EL (cell line): ENCODE measurements around the gene REXO4.
"Not testable (repeated sequence)": the region's sequence is repeated elsewhere in the genome, so short reads cannot be mapped to it uniquely, and the experiment has no call there.

Experiments
- DNase-seq: peaks from one replicate; pipeline ENCODE4 v3.0.0-alpha.2; 2016

REXO4 gene

DNA sequence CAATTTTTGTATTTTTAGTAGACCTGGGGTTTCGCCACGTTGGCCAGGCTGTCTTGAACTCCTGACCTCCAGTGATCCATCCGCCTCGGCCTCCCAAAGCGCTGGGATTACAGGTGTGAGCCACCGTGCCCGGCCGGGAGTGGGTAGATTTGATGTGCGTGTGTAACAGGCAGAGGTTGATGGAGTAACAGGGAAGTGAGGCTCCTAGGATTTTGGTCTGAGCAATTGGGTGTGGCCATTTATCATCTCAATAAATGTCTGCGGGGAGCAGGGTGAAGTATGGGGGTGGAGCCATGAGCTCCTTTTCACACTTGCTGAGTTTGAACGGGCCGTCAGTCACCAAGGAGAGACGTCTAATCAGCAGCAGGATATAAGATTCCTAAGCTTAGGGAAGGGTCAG lies 1.2 kb upstream of the REXO4 start:
- no peak for DNase-seq

DNA sequence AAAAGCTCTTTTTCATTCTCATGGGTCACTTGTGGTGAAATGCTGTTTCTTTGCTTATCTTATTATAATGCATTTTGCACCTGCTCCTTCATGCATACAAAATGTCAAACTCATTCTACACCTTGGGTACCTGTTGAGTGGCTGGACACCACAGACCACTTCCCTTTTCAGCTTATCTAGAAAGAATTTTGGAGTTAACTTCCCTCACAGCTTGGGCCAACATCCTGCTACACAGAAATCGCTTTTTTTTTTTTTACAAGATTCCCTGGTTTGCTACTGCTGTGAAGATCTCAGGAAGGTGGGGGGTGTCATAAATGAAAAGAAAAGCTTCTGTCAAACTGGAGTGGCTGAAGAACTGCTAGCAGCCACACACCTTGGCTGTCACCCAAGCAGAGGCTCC lies 2.6 kb downstream of the REXO4 start:
- DNase-seq, result no peak

DNA sequence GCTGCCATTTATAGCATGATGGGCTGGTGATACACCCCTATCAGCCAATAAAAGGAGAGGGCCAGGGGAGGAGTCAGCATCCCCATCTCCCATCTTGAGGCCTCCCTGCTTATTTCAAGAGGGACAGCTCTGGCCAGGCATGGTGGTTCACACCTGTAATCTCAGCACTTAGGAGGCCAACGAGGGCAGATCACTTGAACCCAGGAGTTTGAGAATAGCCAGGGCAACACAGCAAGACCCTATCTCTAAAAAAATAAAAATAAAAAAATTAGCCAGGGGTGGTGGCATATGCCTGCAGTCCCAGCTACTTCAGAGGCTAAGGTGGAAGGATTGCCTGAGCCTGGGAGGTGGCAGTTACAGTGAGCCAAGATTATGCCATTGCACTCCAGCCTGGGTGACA lies 9.8 kb downstream of the REXO4 start:
- no peak for DNase-seq

DNA sequence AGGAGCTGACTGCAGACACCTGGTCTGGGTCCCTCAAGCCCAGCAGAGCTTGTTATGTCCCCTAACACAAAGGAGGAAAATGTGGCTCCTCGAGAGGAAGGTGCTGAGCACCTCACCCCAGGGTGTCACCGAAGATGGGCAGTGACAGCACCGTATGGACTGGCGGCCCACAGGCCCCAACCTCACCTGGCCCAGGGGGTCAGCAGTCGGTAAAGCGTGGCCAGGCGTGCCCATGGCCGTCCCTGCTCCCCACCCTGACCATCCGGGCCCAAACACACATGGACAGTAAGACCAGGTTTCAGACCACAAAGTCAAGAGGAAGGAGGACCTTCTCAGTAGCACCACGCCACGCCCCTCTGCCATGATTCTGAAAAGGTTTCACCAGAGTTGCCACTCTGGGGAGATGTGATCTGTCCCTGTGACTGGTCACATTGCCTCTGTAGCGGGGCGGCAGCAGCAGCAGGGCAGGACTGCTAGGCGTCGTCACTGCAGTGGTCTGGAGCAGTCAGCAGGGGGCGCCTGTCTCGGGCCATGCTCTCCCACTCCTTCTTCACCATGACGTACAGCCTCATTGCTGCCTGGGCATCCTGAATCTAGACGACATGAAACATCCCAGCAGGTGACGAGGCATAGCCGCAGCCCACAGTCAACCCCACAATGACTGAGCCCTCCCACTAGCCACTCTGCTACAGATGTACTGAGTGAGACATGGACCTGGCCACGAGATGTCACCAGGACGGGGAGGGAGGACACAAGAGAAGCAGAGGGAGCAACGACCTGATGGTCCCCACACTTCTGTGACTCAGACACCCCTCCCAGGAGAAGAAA lies 11.1 kb downstream of the REXO4 start:
- DNase-seq, result peak; percentile 71

DNA sequence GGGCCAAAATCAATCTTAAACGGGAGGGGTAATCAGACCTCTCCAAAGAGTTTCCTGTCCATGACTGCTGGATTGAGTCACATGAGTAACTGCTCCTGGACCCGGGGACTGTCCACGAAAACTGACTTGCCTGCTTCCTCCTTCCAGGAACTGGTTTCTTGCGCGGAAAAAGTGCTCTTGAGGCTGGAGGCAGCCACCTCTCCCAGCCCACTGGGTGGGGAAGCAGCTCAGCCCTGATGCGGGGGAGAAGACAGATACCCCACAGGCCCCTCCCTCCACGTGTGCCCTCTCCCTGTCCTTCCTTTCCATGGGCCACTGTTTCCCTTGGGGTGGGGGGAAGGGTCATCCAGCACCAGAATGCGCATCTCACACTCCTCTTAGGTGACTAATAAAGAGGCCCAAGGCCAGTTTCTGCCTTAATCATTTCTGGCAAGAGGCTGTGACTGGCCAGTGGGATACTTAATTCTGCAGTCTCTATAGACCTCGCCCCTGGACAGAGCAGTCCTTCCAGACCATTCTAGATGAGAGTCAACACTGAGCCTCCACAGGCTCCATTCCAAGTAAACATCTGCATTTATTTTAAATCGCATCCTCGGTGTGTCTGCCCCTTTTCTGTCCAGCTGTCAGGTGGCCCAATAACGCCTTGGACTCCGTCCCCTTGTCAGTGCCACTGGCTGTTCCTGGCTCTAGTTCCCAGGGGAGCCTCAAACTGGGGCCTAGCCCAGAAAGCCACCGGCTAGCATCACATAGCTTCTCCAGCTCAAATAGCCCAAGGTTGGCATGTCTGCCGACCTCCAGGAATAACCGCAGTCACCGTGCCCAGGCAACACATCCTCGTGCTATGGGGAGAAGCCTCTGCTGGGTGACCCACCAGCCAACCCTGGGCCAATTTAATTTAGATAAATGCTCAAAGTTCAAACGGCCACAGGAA lies 12.0 kb downstream of the REXO4 start:
- peak; percentile 51 for DNase-seq

DNA sequence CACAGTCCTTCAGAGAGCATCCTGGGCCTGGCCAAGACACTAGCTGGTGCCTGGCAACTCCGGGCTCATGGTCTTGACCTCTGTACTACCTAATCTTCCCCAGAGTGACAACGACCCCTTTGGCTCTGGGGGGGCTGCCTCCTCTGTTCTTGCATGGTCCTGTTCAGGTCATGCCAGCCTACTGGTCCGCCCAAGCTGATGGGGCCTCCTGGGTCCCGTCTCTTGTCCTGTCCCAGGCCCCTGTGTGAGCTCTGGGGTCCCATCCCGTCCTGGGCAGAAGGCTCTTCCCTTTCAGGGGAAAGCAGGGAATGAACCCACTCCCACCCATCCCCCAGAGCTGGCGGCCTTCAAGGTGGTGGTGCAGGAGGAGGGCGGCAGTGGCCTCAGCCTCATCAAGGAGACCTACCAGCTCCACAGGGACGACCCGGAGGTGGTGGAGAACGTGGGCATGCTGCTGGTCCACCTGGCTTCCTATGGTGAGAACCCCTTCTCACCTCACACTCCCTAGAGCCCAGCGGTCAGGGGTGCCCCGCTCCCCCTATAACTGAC lies 13.3 kb downstream of the REXO4 start:
- no peak for DNase-seq

DNA sequence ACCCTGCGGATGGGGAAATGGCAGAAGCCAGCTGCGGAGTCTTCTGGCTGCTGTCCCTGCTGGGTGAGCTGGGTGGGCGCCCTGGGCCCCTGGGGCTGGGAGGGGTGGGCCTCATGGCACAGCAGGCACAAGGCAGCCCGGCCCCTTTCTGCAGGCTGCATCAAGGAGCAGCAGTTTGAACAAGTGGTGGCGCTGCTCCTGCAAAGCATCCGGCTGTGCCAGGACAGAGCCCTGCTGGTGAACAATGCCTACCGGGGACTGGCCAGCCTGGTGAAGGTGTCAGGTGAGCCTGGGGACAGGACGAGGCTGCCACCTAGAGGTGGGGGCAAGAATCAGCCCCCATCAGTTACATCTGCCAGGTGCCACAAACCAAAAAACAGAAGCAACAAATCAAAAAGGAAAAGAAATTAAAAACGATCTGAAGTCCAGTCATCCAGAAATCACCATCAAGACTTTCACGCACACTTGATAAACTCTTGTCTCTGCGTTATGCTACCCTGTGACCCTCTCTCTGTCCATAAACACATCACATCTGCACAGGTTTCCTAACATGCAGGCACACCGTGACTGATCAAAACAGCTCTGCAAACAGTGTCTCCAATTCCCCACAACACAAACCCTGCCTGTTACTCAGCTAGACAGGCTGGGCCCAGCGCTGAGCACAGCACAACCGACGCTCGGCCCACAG lies 13.9 kb downstream of the REXO4 start:
- no peak for DNase-seq

DNA sequence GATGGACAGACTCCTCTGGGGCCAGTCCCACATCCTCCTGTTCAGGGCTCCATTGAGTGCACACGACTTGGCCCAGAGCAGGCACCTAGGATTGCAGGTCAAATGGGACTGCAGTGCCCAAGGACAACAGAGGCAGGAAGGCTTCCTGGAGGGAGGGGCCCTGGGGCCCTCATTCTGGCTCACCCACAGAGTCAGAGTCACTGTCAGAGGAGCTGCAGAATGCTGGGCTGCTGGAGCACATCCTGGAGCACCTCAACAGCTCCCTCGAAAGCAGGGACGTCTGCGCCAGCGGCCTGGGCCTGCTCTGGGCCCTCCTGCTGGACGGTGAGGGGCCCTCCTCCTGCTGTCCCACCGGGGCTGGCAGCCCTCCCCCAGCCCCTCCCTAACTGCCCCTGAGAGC lies 15.1 kb downstream of the REXO4 start:
- DNase-seq, result no peak

DNA sequence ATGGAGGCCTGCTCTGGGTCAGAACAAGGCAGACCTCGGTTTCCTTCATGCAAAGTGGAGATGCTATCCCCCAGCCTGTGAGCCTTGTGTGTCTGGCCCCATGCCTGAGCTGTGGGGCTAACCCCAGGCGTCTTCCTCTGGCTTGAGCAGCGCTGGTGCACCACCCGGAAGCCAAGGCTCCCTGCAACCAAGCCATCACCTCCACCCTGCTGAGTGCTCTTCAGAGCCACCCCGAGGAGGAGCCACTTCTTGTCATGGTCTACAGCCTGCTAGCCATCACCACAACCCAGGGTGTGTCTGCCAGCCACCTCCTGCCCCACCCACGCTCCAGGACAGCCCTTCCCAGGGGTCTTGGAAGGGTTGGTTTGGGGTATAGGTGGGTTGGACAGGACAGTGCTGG lies 16.2 kb downstream of the REXO4 start:
- no peak for DNase-seq

DNA sequence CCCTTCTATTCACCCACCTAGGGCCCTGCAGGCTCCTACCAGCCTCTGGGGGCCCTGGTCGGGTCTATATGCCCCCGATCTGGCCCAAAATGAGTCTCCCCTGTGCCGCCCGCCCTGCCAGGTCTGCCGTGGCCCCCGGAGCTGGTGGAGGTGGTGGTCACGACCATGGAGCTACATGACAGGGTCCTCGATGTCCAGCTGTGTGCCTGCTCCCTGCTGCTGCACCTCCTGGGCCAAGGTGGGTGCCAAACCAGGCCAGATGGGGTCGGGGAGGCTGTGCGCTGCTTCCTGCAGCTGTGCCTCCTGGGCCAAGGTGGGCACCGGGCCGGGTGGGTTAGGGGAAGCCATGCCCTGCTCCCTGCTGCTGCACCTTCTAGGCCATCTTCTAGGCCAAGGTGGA lies 17.5 kb downstream of the REXO4 start:
- DNase-seq, result no peak

DNA sequence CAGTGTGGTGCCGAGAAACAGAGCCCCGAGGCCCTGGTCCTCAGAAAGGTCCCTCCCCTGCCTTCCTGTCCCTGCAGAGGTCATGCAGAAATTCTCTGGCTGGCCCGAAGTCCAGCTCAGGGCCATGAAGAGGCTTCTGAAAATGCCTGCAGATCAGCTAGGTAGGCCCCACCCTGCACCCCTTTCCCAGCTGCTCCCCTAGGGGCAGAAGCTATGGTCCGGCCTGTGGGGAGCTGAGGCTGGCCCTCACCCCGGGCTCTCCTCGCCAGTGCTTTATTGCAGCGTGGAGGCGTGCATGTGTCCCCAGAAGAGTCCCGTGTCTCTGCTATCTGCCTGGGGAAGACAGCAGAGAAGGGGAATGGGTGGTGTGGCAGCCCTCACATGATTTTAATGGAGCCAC lies 19.9 kb downstream of the REXO4 start:
- DNase-seq, result no peak

DNA sequence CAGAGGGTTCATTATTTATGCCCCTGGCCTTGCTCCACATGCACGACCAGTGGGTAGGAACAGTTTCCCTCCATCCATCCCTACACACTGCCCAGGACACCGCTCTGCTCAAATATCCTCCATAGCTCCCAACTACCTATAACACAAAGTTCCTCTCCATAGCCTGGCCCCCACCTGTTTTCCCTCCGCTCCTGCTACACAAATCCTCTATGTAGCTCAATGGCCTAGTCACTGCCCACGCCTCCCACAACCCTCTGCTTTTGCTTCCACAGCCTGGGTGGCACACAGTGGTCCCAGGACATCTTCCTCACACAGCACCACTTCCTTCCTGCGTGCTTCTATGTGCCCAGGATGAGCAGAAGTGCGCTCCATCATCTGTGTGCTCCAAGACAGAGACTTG lies 20.4 kb downstream of the REXO4 start:
- DNase-seq, result no peak

DNA sequence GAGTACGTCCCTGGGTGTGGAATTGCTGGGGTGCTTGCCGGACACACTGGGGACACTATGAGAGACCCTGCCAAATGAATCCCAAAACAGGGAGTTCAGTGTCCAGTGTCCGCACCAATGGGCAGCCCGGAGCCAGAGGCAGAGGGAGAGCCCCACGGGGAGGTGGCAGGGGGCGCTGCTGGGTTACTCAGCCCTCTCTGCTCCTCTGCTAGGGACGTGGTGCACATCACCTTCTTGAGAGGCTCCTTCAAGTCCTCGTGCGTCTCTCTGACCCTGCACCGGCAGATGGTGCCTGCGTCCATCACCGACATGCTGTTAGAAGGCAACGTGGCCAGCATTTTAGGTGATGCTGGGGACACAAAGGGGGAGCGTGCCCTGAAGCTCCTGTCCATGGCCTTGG lies 20.9 kb downstream of the REXO4 start:
- peak; percentile 39 for DNase-seq

DNA sequence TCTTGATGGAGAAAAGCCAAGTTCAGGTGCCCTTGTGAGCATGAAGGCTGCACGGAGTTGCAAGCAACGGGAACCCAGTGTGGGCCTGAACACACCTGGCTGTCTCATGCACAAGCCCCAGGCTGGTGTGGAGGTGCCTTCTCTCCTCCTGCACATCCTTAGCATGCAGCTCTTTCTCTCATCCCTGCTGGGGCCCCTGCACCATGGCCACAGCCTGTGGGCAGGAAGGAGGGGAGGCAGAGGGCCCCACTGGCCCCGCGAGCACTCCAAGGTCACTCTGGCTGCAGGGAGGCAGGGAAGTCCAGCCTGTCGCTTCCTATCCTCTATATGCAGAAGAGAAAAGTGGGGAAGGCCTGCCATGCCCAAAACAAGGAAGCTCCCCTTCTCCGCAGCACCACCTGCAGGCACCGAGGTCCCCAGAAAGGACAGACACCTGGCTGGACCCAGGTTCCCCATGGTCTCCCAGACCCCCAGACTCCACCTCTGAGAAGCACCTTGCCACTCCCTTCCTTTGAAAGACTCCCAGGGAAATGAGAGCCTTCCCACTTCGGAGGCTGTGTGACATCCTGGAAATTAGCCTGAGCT lies 23.0 kb downstream of the REXO4 start:
- DNase-seq, result no peak

DNA sequence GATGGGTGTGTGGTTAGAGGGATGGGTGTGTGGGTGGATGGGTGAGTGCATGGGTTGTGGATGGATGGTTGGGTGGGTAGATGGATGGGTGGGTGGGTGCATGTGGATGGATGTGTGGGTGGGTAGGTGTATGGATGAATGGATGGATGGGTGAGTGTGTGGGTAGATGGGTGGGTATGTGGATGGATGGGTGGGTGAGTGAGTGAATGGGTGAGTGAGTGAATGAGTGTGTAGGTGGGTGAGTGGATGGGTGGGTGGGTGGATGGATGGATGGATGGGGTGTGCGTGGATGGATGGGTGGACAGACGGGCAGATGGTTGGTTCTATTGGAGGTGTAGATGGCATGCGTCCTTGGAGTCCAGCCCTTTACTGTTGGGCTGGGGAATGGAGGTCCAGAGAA lies 24.4 kb downstream of the REXO4 start:
- no peak for DNase-seq

DNA sequence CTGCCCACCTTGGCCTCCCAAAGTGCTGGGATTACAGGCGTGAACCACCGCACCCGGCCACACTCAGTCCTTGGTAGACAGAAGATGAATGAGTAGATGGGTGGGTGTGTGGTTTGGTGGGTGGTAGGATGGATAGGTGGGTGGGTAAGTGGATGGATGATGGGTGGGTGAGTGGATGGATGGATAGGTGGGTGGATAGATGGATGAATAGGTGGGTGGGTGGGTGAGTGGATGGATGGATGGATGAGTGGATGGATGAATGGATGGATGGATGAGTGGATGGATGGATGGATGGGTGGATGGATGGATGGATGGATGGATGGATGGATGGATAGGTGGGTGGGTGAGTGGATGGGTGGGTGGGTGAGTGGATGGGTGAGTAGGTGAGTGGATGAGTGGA lies 25.5 kb downstream of the REXO4 start:
- not testable (repeated sequence) for DNase-seq

DNA sequence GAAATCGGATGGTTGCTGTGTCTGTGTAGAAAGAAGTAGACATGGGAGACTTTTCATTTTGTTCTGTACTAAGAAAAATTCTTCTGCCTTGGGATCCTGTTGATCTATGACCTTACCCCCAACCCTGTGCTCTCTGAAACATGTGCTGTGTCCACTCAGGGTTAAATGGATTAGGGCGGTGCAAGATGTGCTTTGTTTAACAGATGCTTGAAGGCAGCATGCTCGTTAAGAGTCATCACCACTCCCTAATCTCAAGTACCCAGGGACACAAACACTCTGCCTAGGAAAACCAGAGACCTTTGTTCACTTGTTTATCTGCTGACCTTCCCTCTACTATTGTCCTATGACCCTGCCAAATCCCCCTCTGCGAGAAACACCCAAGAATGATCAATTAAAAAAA lies 26.4 kb downstream of the REXO4 start:
- not testable (repeated sequence) for DNase-seq

DNA sequence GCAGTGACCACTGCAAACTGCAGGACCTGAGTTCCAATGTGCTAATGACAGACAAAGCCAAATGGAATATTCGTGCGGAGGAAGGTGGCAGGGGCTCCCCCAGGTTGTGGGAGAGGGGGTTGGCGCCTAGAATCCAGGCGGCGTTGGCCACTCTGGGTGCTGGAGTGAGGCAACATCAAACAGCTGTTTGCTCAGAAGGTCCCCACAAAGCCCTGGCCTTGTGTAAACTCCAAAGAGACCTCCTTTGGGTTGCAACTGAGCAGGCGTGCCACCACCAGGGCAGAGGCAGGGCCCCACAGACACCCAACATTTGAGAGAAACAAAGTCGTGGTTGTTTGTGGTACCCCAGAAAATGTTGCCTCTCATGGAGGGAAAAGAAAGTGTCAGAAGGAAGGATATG lies 27.1 kb downstream of the REXO4 start:
- DNase-seq, result no peak

DNA sequence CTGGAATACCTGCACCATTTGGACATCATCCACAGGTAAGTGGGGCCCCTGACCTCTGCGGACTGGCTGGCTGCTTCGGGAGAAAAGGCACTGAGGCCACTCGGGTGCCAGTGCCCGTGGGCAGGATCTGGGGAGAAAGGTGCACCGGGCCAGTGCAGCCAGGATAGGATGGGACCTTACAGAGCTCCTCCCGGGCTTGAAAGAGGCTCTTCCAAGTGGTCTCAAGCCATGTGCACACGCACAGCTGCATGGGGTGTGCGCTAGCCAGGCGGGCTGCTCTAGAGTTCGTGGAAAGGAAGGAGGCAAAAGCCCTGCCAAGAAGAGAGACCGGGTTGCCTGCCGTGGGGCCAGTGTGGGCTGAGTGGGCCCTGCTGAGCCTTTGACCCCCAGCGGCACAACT lies 28.2 kb downstream of the REXO4 start:
- no peak for DNase-seq

DNA sequence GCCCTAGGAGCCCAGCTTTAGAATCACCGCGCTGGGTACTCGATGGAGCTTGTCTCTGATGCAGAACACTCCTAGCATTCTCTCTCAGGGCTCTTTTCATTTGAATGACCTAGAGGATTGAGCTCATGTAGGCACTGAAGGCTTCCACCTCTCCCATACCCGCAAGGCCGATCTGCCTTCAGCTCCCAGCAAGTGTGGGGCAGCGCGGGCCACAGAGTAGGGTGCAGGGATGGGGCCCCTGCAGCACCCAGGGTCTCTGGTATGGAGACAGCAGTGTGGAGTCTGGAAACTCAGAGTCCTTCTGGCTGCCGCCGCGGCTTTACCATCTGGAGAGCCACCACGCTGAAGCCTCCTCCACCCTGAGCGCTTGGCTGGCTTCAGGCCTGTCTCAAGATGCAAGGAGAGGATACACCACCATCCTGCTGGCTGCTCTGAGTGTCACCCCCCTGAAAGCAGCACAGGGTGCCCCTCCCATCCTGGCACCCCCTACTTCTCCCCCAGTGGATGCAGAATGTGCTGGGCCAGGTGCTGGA lies 28.7 kb downstream of the REXO4 start:
- no peak for DNase-seq

DNA sequence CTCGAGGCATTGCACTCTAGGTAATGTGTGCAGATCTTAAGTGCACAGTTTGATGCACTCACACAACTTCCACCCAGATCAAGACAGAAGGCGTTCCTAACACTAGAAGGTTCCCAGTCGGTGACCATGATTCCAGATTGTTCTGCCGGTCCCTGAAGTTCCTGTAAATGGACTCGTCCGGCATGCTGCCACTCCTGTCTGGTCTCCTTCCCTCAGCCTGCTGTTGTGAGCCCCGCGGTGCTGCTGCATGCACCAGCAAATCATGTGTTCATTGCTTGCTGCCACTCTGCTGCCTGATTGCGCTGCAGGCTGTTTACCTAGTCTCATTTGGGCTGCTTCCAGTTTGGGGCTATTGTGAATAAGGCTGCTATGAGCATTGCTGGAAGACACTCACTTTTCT lies 30.1 kb downstream of the REXO4 start:
- no peak for DNase-seq

DNA sequence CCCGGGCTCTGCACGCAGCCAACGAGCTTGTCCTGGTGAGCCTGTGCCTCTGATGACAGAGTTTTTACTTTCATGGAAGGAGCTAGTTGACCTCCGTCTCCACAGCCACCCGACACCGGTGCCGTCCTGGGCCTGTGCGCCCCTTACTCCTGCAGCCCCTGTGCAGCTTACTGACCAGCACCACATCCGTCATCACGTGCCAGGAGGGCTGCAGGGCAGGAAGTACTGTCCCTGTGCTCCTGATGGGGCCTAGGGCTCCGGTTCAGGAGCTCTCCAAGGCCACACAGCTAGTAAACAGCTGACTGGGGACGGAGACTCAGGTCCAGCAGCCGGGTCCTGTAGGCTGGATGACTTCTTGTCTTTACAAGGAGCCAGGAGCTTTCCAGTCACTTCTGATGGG lies 31.5 kb downstream of the REXO4 start:
- DNase-seq, result no peak

DNA sequence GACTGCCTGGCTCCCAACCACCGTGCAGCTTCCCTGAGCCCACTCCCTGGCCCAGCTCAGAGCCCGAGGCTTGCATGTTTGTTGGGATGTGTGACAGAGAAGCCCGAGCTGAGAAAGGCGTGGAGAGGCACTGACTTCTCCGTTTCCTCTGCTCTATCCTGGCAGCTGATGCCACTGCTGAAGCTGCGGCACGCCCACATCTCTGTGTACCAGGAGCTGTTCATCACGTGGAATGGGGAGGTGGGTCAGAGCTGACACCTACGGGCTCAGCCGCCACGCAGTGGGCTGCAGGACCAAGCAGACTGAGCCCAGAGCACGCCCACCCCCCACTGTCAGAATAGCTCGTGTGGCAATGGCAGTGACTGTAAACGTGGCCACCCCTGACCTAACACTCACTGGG lies 32.4 kb downstream of the REXO4 start:
- DNase-seq, result no peak
